ENCODE results near the gene KRTAP5-3. TPM values are rescaled to one million over a fixed set of nuclear protein-coding genes. Genes with fewer than 3 reads are reported as not detected.

The KRTAP5-3 gene
- total and polyA plus RNA-seq, 2 of the 13 experiments (the other 11 are each of a cell fraction or from before 2014, with no cell fraction given), result not detected

DNA sequence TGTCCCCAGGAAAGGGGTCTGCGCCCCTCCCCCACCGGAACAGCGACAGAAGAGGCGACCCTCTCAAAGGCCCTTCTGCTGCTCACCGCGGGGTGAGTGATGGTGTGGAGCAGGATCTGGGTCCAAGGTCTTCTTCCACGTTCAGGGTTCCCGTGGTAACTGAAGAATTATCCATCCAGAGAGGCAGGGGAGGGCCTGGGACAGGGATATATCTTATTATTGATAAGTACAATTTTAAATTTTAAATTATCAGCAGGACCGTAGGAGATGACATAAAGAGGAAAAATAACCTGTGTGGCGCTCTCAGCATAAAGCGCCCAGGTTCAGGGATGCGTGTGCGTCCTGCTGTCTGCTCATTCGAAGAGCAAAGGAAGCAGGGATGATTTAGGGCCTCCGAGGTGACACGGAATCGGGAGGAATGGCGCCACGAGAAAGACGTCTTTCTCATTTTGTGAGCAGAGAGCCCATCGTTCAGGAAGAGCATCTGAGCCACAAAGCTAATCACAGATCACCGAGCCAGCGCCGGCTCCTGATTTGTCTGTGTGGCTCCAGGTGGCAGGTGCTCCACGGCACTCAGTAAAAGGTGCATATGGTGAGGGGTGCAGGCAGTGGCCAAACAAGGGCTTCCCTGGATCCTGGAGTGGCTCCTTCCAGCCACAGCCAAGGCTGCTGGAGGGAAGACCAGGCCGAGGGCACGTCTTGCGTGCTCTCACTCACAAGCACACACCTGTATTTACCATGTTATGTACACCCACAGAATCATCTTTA, 40.6 kb upstream of the KRTAP5-3 start:
- no TSS peak for BruUV-seq (replicated peaks)
- no peak for ATAC-seq
- TF ChIP-seq, protein P1, sequence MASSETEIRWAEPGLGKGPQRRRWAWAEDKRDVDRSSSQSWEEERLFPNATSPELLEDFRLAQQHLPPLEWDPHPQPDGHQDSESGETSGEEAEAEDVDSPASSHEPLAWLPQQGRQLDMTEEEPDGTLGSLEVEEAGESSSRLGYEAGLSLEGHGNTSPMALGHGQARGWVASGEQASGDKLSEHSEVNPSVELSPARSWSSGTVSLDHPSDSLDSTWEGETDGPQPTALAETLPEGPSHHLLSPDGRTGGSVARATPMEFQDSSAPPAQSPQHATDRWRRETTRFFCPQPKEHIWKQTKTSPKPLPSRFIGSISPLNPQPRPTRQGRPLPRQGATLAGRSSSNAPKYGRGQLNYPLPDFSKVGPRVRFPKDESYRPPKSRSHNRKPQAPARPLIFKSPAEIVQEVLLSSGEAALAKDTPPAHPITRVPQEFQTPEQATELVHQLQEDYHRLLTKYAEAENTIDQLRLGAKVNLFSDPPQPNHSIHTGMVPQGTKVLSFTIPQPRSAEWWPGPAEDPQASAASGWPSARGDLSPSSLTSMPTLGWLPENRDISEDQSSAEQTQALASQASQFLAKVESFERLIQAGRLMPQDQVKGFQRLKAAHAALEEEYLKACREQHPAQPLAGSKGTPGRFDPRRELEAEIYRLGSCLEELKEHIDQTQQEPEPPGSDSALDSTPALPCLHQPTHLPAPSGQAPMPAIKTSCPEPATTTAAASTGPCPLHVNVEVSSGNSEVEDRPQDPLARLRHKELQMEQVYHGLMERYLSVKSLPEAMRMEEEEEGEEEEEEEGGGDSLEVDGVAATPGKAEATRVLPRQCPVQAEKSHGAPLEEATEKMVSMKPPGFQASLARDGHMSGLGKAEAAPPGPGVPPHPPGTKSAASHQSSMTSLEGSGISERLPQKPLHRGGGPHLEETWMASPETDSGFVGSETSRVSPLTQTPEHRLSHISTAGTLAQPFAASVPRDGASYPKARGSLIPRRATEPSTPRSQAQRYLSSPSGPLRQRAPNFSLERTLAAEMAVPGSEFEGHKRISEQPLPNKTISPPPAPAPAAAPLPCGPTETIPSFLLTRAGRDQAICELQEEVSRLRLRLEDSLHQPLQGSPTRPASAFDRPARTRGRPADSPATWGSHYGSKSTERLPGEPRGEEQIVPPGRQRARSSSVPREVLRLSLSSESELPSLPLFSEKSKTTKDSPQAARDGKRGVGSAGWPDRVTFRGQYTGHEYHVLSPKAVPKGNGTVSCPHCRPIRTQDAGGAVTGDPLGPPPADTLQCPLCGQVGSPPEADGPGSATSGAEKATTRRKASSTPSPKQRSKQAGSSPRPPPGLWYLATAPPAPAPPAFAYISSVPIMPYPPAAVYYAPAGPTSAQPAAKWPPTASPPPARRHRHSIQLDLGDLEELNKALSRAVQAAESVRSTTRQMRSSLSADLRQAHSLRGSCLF (CRISPR knock-in tag; IDR thresholded peaks at IDR 0.05; ENCODE audit: borderline replicate concordance), result no peak
- TF ChIP-seq, protein P2, sequence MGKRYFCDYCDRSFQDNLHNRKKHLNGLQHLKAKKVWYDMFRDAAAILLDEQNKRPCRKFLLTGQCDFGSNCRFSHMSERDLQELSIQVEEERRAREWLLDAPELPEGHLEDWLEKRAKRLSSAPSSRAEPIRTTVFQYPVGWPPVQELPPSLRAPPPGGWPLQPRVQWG (CRISPR knock-in tag; IDR thresholded peaks at IDR 0.05; ENCODE audit: borderline replicate concordance, low read depth), result no peak
- no peak for TF ChIP-seq ZIK1 (CRISPR knock-in tag; IDR thresholded peaks at IDR 0.05; ENCODE audit: borderline replicate concordance, low read depth)
- TF ChIP-seq, protein P3, sequence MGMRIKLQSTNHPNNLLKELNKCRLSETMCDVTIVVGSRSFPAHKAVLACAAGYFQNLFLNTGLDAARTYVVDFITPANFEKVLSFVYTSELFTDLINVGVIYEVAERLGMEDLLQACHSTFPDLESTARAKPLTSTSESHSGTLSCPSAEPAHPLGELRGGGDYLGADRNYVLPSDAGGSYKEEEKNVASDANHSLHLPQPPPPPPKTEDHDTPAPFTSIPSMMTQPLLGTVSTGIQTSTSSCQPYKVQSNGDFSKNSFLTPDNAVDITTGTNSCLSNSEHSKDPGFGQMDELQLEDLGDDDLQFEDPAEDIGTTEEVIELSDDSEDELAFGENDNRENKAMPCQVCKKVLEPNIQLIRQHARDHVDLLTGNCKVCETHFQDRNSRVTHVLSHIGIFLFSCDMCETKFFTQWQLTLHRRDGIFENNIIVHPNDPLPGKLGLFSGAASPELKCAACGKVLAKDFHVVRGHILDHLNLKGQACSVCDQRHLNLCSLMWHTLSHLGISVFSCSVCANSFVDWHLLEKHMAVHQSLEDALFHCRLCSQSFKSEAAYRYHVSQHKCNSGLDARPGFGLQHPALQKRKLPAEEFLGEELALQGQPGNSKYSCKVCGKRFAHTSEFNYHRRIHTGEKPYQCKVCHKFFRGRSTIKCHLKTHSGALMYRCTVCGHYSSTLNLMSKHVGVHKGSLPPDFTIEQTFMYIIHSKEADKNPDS (CRISPR knock-in tag; IDR thresholded peaks at IDR 0.05), result no peak
- no peak for TF ChIP-seq ZMYM4 (CRISPR knock-in tag; IDR thresholded peaks at IDR 0.05)
- TF ChIP-seq FOSL1 (CRISPR knock-in tag; IDR thresholded peaks at IDR 0.05; ENCODE audit: borderline replicate concordance), result no peak
- TF ChIP-seq RFX3 (CRISPR knock-in tag; IDR thresholded peaks at IDR 0.05), result no peak
- no peak for TF ChIP-seq DPF2 (CRISPR knock-in tag; IDR thresholded peaks at IDR 0.05; ENCODE audit: borderline replicate concordance, low read depth)
- TF ChIP-seq ZNF589 (CRISPR knock-in tag; conservative IDR thresholded peaks at IDR 0.05), result no peak
- TF ChIP-seq POLR2AphosphoS5 (IDR thresholded peaks at IDR 0.05; ENCODE audit: low read depth, low read length), result no peak
- no peak for TF ChIP-seq TCF12 (IDR thresholded peaks at IDR 0.05)
- TF ChIP-seq TCF12 (CRISPR knock-in tag; IDR thresholded peaks at IDR 0.05), result no peak
- H3K4me2 ChIP-seq (ENCODE audit: low read depth, low read length), result no peak overlapping the region
- H3K79me2 ChIP-seq (ENCODE audit: insufficient read depth, low read length), result no peaks in the 10 kb centered on the region
- H3K27me3 ChIP-seq (ENCODE audit: control insufficient read depth in 1 of 2, insufficient read depth in 2 of 2, low read length in 2 of 2), result peaks cover 4 to 29% of the 10 kb centered on the region in 2 experiments
- no peak overlapping the region for H3K9ac ChIP-seq (ENCODE audit: insufficient read depth, low read depth, low read length)
- no peak overlapping the region for H3K4me3 ChIP-seq (replicated peaks in 1 of 3; ENCODE audit: insufficient read depth in 1 of 3, low read depth in 2 of 3, low read length in 3 of 3)
- no peak overlapping the region for H3K27ac ChIP-seq (ENCODE audit: extremely low read length, insufficient read depth, low read length)
- no peaks in the 10 kb centered on the region for H3K9me3 ChIP-seq (ENCODE audit: low read length)
- in situ Hi-C loops (cut with HindIII; ENCODE audit: extremely low pct_ligation_motif_present, low pct_unique_long_range_greater_than_20kb) (no loop called here), intact Hi-C loops (cut with micrococcal nuclease; ENCODE audit: unreplicated experiment) (no loop called here)
- H3K36me3 ChIP-seq (replicated peaks in 1 of 2; ENCODE audit: control insufficient read depth in 1 of 2, insufficient read depth in 2 of 2, low read length in 2 of 2), result no peaks in the 10 kb centered on the region
- WGBS (ENCODE audit: low lambda C conversion rate), result 67% methylated on average over 21 of the region's 28 CpGs
- no peak overlapping the region for H2AFZ ChIP-seq (ENCODE audit: low read length)
- no peaks in the 10 kb centered on the region for H4K20me1 ChIP-seq (ENCODE audit: insufficient read depth, low read length)
- POLR2A ChIA-PET, result no interaction called here
- no peak for FAIRE-seq
- H3K4me1 ChIP-seq (ENCODE audit: insufficient read depth, low read length), result peaks cover 47% of the 10 kb centered on the region
- CTCF ChIA-PET (ENCODE audit: low intra/inter-chr PET ratio, low total read pairs), result no interaction called here
- no peak for DNase-seq (ENCODE audit: low spot score)
